Type B pancreatic cell (in vitro differentiated cells): ENCODE results near the gene PRADC1. TPM values are rescaled to one million over a fixed set of nuclear protein-coding genes. Genes with fewer than 3 reads are reported as not detected.

Experiments
- DNase-seq: peaks from one replicate; pipeline ENCODE4 v3.0.0; 2021; ENCODE audit warnings: mixed read lengths; ENCODE audit not compliant: unreplicated experiment; ENCODE audit errors: extremely low spot score
- H3K27ac Mint-ChIP-seq: 2 replicates; pipeline ENCODE4 v1.8.0; 2021; ENCODE audit warnings: mild to moderate bottlenecking, mixed read lengths
- H3K27me3 Mint-ChIP-seq: 2 replicates; pipeline ENCODE4 v1.8.0; 2021; ENCODE audit warnings: mixed read lengths
- H3K36me3 Mint-ChIP-seq: 2 replicates; pipeline ENCODE4 v1.8.0; 2021; ENCODE audit warnings: mixed read lengths
- H3K4me1 Mint-ChIP-seq: one replicate; pipeline ENCODE4 v1.8.0; 2021; ENCODE audit warnings: mixed read lengths; ENCODE audit not compliant: unreplicated experiment
- H3K4me3 Mint-ChIP-seq: 2 replicates; pipeline ENCODE4 v1.8.0; 2021; ENCODE audit warnings: mild to moderate bottlenecking, mixed read lengths
- H3K9me3 Mint-ChIP-seq: 2 replicates; pipeline ENCODE4 v1.8.0; 2021; ENCODE audit warnings: mixed read lengths
- total RNA-seq: library from RNA; stranded (reverse); gene quantifications from 2 replicates; pipeline ENCODE4 v1.2.1, GENCODE V29; 2021; ENCODE audit warnings: low replicate concordance
- TF ChIP-seq, protein P1 (sequence below): fragments of 200-600 bp; sonication (generic); conservative IDR thresholded peaks from 2 replicates; pipeline ENCODE4 v1.5.0; 2021; ENCODE audit warnings: antibody characterized with exemption, mild to moderate bottlenecking

Gene PRADC1
- total RNA-seq, 1 donor from 2014 or later: 16.3 TPM

DNA sequence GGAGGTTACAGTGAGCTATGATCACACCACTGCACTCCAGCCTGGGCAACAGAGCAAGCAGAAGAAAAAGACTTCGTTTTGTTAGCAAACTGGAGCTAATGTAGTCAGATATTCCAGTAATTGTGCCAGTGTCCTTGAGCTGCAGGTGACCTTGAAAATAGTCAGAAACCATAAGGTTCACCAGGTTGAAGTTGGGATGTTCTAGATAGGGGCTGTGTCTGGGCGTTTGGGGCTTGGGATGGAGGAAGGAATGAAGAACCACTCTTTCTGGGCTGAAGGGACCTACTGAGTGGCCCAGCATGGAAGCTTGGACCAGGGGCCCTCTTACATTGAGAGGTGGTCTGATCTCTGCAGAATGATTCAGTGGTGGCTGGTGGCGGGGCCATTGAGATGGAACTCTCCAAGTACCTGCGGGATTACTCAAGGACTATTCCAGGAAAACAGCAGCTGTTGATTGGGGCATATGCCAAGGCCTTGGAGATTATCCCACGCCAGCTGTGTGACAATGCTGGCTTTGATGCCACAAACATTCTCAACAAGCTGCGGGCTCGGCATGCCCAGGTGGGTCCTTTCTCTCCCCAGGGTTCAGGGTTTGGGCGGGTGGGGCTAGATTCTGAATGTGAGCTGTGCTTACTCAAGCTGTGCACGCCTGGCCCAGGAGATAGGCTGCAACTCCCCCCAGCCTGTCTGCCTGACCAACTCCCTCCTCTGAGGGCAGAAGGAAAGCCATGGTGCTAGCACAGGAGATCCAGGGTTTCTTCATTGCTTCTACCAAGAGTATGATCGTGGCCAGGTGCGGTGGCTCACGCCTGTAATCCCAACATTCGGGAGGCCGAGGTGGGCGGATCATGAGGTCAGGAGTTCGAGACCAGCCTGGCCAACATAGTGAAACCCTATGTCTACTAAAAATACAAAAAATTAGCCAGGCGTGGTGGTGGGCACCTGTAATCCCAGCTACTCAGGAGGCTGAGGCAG is 18.1 kb upstream of the PRADC1 start:
- H3K4me3 Mint-ChIP-seq: no peak overlapping the region
- H3K27me3 Mint-ChIP-seq: no peaks in the 10 kb centered on the region
- H3K36me3 Mint-ChIP-seq: peaks cover 22% of the 10 kb centered on the region
- H3K9me3 Mint-ChIP-seq: no peaks in the 10 kb centered on the region
- DNase-seq: no peak
- H3K4me1 Mint-ChIP-seq: no peaks in the 10 kb centered on the region
- TF ChIP-seq, protein P1, sequence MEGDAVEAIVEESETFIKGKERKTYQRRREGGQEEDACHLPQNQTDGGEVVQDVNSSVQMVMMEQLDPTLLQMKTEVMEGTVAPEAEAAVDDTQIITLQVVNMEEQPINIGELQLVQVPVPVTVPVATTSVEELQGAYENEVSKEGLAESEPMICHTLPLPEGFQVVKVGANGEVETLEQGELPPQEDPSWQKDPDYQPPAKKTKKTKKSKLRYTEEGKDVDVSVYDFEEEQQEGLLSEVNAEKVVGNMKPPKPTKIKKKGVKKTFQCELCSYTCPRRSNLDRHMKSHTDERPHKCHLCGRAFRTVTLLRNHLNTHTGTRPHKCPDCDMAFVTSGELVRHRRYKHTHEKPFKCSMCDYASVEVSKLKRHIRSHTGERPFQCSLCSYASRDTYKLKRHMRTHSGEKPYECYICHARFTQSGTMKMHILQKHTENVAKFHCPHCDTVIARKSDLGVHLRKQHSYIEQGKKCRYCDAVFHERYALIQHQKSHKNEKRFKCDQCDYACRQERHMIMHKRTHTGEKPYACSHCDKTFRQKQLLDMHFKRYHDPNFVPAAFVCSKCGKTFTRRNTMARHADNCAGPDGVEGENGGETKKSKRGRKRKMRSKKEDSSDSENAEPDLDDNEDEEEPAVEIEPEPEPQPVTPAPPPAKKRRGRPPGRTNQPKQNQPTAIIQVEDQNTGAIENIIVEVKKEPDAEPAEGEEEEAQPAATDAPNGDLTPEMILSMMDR: no peak
- no peak overlapping the region for H3K27ac Mint-ChIP-seq

DNA sequence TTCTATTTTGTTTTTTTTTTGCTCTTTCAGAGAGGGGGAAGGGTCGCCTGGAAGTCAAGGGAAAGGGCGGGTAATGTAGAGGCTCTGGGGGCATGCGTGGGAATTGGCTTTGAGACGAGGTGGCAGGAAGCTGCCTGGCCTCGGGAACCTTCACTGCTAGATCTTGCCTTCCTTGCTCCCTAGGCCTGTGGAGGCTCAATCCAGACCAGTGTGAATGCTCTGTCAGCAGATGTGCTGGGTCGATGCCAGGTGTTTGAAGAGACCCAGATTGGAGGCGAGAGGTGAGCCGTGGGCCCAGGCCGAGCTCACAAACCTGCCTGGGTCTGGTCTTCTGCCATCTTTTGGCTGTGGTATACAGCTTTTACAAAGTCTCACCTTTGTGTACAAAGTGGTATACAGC is 16.6 kb upstream of the PRADC1 start:
- DNase-seq: no peak
- TF ChIP-seq, protein P1: no peak
- Mint-ChIP-seq H3K36me3 (peaks cover 30% of the 10 kb centered on the region), H3K9me3 (no peaks in the 10 kb centered on the region), H3K4me3 (no peak overlapping the region), H3K27me3 (no peaks in the 10 kb centered on the region), H3K4me1 (no peaks in the 10 kb centered on the region), H3K27ac (no peak overlapping the region)

DNA sequence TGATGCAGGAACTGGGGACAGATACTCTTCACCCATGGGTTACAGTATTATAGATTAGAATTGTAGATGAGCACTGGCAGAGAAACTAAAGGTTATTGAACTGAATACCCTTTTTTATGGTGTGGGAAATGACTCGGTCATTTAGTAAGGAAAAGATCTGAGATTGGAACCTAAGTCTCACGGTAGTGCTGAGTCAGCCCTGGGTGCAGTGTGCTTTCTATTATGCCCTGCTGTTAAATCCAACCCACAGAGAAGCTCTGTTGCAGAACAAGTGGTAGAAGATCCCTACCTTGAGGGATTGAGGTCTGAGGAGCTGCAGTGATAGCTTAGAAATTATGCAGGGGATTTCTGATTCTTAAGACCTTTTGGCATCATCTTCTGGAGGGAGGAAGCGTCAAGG is 13.8 kb upstream of the PRADC1 start:
- Mint-ChIP-seq H3K9me3 (no peaks in the 10 kb centered on the region), H3K4me3 (no peak overlapping the region), H3K27me3 (no peaks in the 10 kb centered on the region), H3K36me3 (peaks cover 28% of the 10 kb centered on the region), H3K4me1 (no peaks in the 10 kb centered on the region), H3K27ac (no peak overlapping the region)
- TF ChIP-seq, protein P1: no peak
- DNase-seq: no peak

DNA sequence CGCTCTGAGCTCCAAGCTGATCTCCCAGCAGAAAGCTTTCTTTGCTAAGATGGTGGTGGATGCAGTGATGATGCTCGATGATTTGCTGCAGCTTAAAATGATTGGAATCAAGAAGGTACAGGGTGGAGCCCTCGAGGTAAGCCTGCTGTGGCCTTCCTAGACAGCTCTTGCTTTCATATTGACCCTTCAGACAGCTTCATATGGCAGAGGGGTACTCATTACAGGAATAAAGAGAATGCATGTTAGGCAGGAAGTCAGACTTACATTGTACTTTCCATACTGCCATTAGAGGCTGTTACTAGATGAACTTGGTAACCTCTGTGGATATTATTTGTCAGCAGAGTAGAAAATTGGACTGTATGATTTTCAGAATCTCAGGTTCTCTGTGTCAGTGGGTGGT is 11.5 kb upstream of the PRADC1 start:
- Mint-ChIP-seq H3K36me3 (peaks cover 22% of the 10 kb centered on the region), H3K4me3 (no peak overlapping the region), H3K9me3 (no peaks in the 10 kb centered on the region), H3K4me1 (no peaks in the 10 kb centered on the region), H3K27ac (no peak overlapping the region), H3K27me3 (no peaks in the 10 kb centered on the region)
- no peak for DNase-seq
- TF ChIP-seq, protein P1: no peak

DNA sequence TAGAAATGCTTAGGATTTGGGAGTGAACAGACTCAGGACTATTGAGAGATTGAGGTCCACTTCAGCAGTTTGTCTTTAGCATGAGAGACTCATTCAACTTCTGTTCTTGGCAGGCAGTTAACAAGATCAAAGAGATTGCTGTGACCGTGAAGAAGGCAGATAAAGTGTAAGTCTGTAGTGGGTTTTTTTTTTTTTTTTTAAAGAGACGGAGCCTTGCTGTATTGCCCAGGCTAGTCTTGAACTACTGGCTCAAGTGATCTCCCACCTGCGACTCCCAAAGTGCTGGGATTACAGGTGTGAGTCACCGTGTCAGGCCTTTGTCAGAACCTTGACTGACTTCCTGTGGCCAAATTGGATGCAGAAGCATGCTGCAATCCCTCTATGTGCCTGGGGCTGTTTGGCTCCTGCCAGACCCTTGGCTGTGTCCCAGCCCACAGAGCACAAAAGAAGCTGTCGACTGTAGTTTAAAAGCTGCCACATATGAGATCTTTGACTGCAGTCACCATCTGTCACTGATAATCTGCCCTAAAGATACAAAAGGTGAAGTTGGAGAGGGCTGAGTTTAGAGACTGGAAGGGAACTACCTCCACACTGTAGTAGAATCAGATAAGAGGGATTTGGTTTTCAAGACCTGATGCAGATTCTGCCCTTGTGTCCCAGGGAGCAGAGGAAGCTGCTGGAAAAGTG is 11.0 kb upstream of the PRADC1 start:
- Mint-ChIP-seq H3K36me3 (peaks cover 19% of the 10 kb centered on the region), H3K4me1 (no peaks in the 10 kb centered on the region), H3K27me3 (no peaks in the 10 kb centered on the region), H3K27ac (no peak overlapping the region), H3K9me3 (no peaks in the 10 kb centered on the region), H3K4me3 (no peak overlapping the region)
- DNase-seq: no peak
- TF ChIP-seq, protein P1: no peak
